ENCODE results near the gene IRF1.

The IRF1 gene

DNA sequence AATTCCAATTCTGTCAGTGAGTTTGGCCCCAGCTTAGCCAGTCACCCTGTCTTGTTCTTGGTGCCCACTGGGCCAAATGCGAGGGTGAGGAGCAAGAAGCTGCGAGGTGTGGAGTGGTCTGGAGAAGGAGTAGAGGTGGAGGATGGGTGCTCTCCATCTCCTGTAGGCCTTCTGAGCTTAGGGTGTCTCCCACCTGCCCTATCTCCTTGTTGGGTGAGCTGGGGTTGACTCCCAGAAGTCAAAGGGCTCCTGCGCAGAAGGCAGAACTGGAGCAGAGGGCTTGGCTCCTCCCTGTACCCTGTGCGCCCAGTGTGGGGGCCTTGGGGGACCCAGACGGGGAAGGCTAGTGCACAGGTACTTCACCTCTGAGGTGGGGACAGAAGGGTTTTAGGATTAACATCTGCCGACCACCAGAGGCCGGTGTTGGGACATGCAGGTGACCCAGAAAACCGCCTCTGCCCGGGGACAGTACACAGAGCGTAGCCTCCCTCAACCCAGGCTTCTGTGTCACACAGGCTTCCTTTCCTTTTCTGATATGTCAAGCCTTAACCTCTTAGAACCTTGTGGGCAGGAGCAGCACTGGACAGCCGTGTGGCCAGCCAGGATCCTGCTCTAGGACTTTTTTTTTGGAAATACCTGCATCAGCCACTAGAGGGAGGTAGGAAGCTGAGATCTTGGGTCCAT is 35.9 kb upstream of the IRF1 start:
- peak; percentile 70 for TF ChIP-seq RAD21 (IDR thresholded peaks at IDR 0.05; ENCODE audit: low read depth)
- TF ChIP-seq TEAD4 (IDR thresholded peaks at IDR 0.05) = no peak

GRCh38 chr5:132525299-132525724 is 34.7 kb upstream of the IRF1 start:
- no peak for TF ChIP-seq YY1 (IDR thresholded peaks at IDR 0.05; ENCODE audit: low read depth)
- no peak for TF ChIP-seq CEBPB (IDR thresholded peaks at IDR 0.05)
- no peak for TF ChIP-seq FOXM1 (IDR thresholded peaks at IDR 0.05; ENCODE audit: borderline replicate concordance, low read depth)
- no peak for TF ChIP-seq NFIC (IDR thresholded peaks at IDR 0.05)
- no peak for TF ChIP-seq TEAD4 (IDR thresholded peaks at IDR 0.05)
- TF ChIP-seq, protein P1, sequence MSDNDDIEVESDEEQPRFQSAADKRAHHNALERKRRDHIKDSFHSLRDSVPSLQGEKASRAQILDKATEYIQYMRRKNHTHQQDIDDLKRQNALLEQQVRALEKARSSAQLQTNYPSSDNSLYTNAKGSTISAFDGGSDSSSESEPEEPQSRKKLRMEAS (IDR thresholded peaks at IDR 0.05) = no peak
- no peak for TF ChIP-seq TAF1 (IDR thresholded peaks at IDR 0.05; ENCODE audit: low read depth)
- TF ChIP-seq EP300 (IDR thresholded peaks at IDR 0.05; ENCODE audit: borderline replicate concordance) = no peak
- TF ChIP-seq RAD21 (IDR thresholded peaks at IDR 0.05; ENCODE audit: low read depth) = no peak
- no peak for TF ChIP-seq TCF12 (IDR thresholded peaks at IDR 0.05; ENCODE audit: low read depth)
- no peak for TF ChIP-seq REST (IDR thresholded peaks at IDR 0.05; ENCODE audit: low read depth)
- no peak for TF ChIP-seq CREB1 (IDR thresholded peaks at IDR 0.05; ENCODE audit: low read depth)
- no peak for TF ChIP-seq EGR1 (IDR thresholded peaks at IDR 0.05)

DNA sequence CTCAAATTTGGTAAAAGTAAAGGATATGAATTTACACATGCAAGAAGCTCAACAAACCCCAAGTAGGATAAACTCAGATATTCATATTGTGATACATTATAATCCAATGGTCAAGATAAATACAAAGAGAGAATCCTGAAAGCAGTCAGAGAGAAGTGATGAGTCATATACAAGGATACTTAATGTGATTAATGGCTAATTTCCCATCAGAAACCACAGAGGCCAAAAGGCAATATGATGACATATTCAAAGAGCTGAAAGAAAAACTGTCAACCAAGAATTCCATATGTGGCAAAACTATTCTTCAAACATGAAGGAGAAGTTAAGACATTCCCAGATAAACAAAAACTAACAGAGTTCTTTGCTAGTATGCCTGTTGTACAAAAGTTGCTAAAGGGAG is 19.5 kb upstream of the IRF1 start:
- no peak for TF ChIP-seq CREB1 (IDR thresholded peaks at IDR 0.05; ENCODE audit: low read depth)
- TF ChIP-seq EP300 (IDR thresholded peaks at IDR 0.05; ENCODE audit: borderline replicate concordance) = no peak
- TF ChIP-seq RAD21 (IDR thresholded peaks at IDR 0.05; ENCODE audit: low read depth) = no peak
- no peak for TF ChIP-seq YY1 (IDR thresholded peaks at IDR 0.05; ENCODE audit: low read depth)
- no peak for TF ChIP-seq NFIC (IDR thresholded peaks at IDR 0.05)
- TF ChIP-seq ZBTB7A (IDR thresholded peaks at IDR 0.05; ENCODE audit: low read depth) = no peak
- no peak for TF ChIP-seq REST (IDR thresholded peaks at IDR 0.05; ENCODE audit: low read depth)
- no peak for TF ChIP-seq USF1 (IDR thresholded peaks at IDR 0.05)
- TF ChIP-seq TCF12 (IDR thresholded peaks at IDR 0.05; ENCODE audit: low read depth) = no peak
- TF ChIP-seq, protein P1 (IDR thresholded peaks at IDR 0.05) = no peak
- TF ChIP-seq CEBPB (IDR thresholded peaks at IDR 0.05) = no peak
- TF ChIP-seq TAF1 (IDR thresholded peaks at IDR 0.05; ENCODE audit: low read depth) = no peak
- TF ChIP-seq TEAD4 (IDR thresholded peaks at IDR 0.05) = no peak
- no peak for TF ChIP-seq EGR1 (IDR thresholded peaks at IDR 0.05)
- no peak for TF ChIP-seq FOXM1 (IDR thresholded peaks at IDR 0.05; ENCODE audit: borderline replicate concordance, low read depth)

DNA sequence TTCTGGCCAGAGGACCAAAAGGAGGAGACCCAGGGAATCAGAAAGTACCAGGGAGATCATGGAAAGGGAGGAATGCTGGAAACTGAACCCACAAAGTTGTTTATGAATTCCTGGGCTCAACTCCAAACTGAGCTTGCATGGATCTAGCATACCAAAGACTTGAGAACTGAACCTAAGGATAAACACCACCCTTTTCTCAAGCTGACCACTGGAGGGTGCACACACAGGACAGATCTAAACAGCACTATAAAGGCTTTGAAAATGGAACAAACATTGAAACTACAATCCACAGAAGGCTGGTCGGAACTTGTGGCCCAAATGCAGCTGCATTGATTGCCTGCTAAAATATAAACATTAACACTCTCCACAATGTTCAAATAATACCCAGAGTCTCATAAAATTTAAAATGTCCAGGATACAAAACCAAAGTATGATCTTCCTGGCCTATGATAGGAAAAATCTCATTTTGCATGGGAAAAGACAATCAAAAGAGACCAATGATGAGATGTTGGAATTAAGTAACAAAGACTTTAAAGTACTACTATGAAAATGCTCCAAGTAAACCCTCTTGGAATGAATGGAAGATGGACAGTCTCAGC is 15.6 kb upstream of the IRF1 start:
- TF ChIP-seq RAD21 (IDR thresholded peaks at IDR 0.05; ENCODE audit: low read depth) = peak; percentile 49
- no peak for TF ChIP-seq NFIC (IDR thresholded peaks at IDR 0.05)

DNA sequence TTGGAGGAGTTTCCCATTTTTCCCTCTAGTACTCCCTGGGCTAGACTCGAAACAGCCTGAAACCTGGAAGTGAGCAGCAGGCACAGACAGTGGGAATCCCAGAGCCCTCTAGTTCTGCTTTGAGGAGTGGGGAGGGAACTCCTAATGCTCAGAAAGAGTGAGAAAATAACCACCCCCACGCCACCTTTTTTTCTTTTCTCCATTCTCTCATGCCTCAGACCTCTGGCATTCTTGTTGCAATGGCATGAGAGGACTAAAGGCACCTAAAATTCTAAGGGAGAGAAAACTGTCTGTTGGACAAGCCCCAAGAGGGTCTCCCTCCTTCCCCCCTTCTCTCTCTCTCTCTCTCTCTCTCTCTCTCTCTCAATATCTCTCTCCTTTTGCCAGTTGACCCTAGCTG is 15.1 kb upstream of the IRF1 start:
- TF ChIP-seq EP300 (IDR thresholded peaks at IDR 0.05; ENCODE audit: borderline replicate concordance) (no peak), YY1 (IDR thresholded peaks at IDR 0.05; ENCODE audit: low read depth) (no peak), FOXM1 (IDR thresholded peaks at IDR 0.05; ENCODE audit: borderline replicate concordance, low read depth) (no peak), TCF12 (IDR thresholded peaks at IDR 0.05; ENCODE audit: low read depth) (no peak)

DNA sequence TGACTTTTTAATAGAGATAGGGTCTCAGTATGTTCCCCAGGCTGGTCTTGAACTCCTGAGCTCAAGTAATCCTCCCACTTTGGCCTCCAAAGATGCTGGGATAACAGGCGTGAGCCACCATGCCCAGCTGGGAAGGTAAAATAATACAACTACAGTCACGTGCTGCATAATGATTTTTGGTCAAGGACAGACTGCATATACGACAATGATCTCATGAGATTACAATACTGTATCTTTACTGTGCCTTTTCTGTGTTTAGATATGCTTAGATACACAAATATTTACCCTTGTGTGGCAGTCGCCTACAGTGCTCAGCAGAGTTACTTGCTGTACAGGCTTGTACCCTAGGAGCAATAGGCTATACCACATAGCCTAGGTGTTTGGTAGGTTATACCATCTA is 14.2 kb upstream of the IRF1 start:
- no peak for TF ChIP-seq YY1 (IDR thresholded peaks at IDR 0.05; ENCODE audit: low read depth)
- TF ChIP-seq FOXM1 (IDR thresholded peaks at IDR 0.05; ENCODE audit: borderline replicate concordance, low read depth) = no peak
- no peak for TF ChIP-seq RAD21 (IDR thresholded peaks at IDR 0.05; ENCODE audit: low read depth)
- no peak for TF ChIP-seq EP300 (IDR thresholded peaks at IDR 0.05; ENCODE audit: borderline replicate concordance)
- TF ChIP-seq TEAD4 (IDR thresholded peaks at IDR 0.05) = no peak
- no peak for TF ChIP-seq CEBPB (IDR thresholded peaks at IDR 0.05)
- TF ChIP-seq TCF12 (IDR thresholded peaks at IDR 0.05; ENCODE audit: low read depth) = no peak
- TF ChIP-seq USF1 (IDR thresholded peaks at IDR 0.05) = no peak
- no peak for TF ChIP-seq NFIC (IDR thresholded peaks at IDR 0.05)
- TF ChIP-seq, protein P1 (IDR thresholded peaks at IDR 0.05) = no peak
- TF ChIP-seq TAF1 (IDR thresholded peaks at IDR 0.05; ENCODE audit: low read depth) = no peak
- TF ChIP-seq REST (IDR thresholded peaks at IDR 0.05; ENCODE audit: low read depth) = no peak
- TF ChIP-seq ZBTB7A (IDR thresholded peaks at IDR 0.05; ENCODE audit: low read depth) = no peak
- TF ChIP-seq CREB1 (IDR thresholded peaks at IDR 0.05; ENCODE audit: low read depth) = no peak
- no peak for TF ChIP-seq EGR1 (IDR thresholded peaks at IDR 0.05)
